GM12874 (cell line): ENCODE data around the gene CDC14A.

ENCODE experiments used
- CTCF ChIP-seq: IDR thresholded peaks from 2 replicates; pipeline ENCODE4 v1.5.1; 2011; ENCODE audit warnings: low read depth, mild to moderate bottlenecking, control low read depth, low read length, moderate library complexity; ENCODE audit not compliant: insufficient read depth

Gene CDC14A

GRCh38 chr1:100392756-100393155 lies 40.5 kb downstream of the CDC14A start:
- no peak for TF ChIP-seq CTCF

- TF ChIP-seq CTCF: no peak
Measured at GRCh38 chr1:100394285-100394684, 42.0 kb downstream of the CDC14A start.

- no peak for TF ChIP-seq CTCF
Measured at GRCh38 chr1:100395913-100396312, 43.6 kb downstream of the CDC14A start.

- TF ChIP-seq CTCF: no peak
Measured at GRCh38 chr1:100396651-100397050, 44.3 kb downstream of the CDC14A start.

- TF ChIP-seq CTCF: no peak
Measured at GRCh38 chr1:100397681-100398080, 45.4 kb downstream of the CDC14A start.

GRCh38 chr1:100398648-100399047 lies 46.3 kb downstream of the CDC14A start:
- TF ChIP-seq CTCF: no peak

GRCh38 chr1:100400404-100400803 lies 48.1 kb downstream of the CDC14A start:
- no peak for TF ChIP-seq CTCF

- TF ChIP-seq CTCF: no peak
Measured at GRCh38 chr1:100404821-100405220, 52.5 kb downstream of the CDC14A start.
